SK-N-MC (cell line): ENCODE data around the gene UNC5CL.

Source experiments
- EZH2 ChIP-seq: fragments of 200-600 bp; sonication (generic); IDR thresholded peaks from one replicate; pipeline ENCODE4 v1.6.1; 2017; ENCODE audit warnings: antibody characterized with exemption
- FOXP2 ChIP-seq: optimal IDR thresholded peaks from 2 replicates; pipeline ENCODE3; 2011; ENCODE audit warnings: mild to moderate bottlenecking, moderate library complexity; ENCODE audit not compliant: insufficient read depth; ENCODE audit errors: extremely low read length, control extremely low read depth
- POLR2AphosphoS5 ChIP-seq: IDR thresholded peaks from 2 replicates; pipeline ENCODE4 v1.6.1; 2012; ENCODE audit warnings: mild to moderate bottlenecking, low read depth, low read length, borderline replicate concordance

GRCh38 chr6:41046084-41046483 lies 7.1 kb upstream of the UNC5CL start:
- TF ChIP-seq POLR2AphosphoS5 (no peak), EZH2 (no peak), FOXP2 (no peak)
